Left lung (tissue), 10 donors: ENCODE results near the gene THAP9. TPM values are rescaled to one million over a fixed set of nuclear protein-coding genes. Genes with fewer than 3 reads are reported as not detected.

ENCODE experiments used
- ATAC-seq: fragments of 200-7000 bp; cut with Tn5 transposase; one replicate; pipeline ENCODE4 v1.9.1; 2020; ENCODE audit warnings: moderate library complexity
- DNase-seq, 4 donors: peaks; one replicate each; pipeline ENCODE4 v3.0.0-alpha.2; 2013 to 2020
- H3K27ac ChIP-seq, 2 donors: fragments of 200-600 bp; sonication (generic) in 1 of 2; one replicate each; pipeline versions ENCODE4 v1.5.0 to v1.8.0; 2020 to 2021
- H3K27me3 ChIP-seq, 2 donors: fragments of 200-600 bp; sonication (generic) in 1 of 2; one replicate each; pipeline versions ENCODE4 v1.5.0 to v1.8.0; 2020 to 2021
- H3K36me3 ChIP-seq, 2 donors: fragments of 200-600 bp; sonication (generic) in 1 of 2; one replicate each; pipeline versions ENCODE4 v1.5.0 to v1.8.0; 2020 to 2021
- H3K4me1 ChIP-seq, 2 donors: fragments of 200-600 bp; one replicate each; pipeline ENCODE4 v1.8.0; 2021
- H3K4me3 ChIP-seq, 2 donors: fragments of 200-600 bp; sonication (generic) in 1 of 2; one replicate each; pipeline versions ENCODE4 v1.5.0 to v1.8.0; 2020 to 2021; ENCODE audit warnings: mild to moderate bottlenecking in 1 of 2
- H3K9me3 ChIP-seq, 2 donors: fragments of 200-600 bp; sonication (generic) in 1 of 2; one replicate each; pipeline versions ENCODE4 v1.5.0 to v1.8.0; 2020 to 2021
- CTCF ChIP-seq, 2 donors: fragments of 200-600 bp; sonication (generic) in 1 of 2; IDR thresholded peaks; one replicate each; pipeline versions ENCODE4 v1.5.0 to v1.8.0; 2021; ENCODE audit warnings: antibody characterized with exemption in 2 of 2
- intact Hi-C, 2 donors: fragments of 100-400 bp; cut with DNase I; formaldehyde crosslinking; loops; one replicate each; pipeline versions ENCODE4 v1.11.2 to v1.14.2; 2022
- polyA plus RNA-seq, 6 donors: library from polyadenylated mRNA; unstranded; fragments of 120-200 nt; gene quantifications; one replicate each; pipeline ENCODE4 v1.2.1, GENCODE V29; 2013; ENCODE audit not compliant: insufficient read length in 6 of 6
- total RNA-seq, 2 donors: library from RNA; stranded (reverse); fragmentation: NEBNext Ultra II Directional; extraction: Animal tissue kit (Norgen Biotek cat#: 25700); gene quantifications; one replicate each; pipeline ENCODE4 v1.2.1, GENCODE V29; 2021
- donor health status: DM: no; HTN: yes; CAD: no.
- donor health status: DM: no; HTN: no; CAD: no.

Gene THAP9
- total and polyA plus RNA-seq, 8 donors = 2.1 to 13.2 (median 11.5) TPM

GRCh38 chr4:82896755-82897154 lies 3.8 kb upstream of the THAP9 start:
- Histone ChIP-seq H3K4me3 (no peak overlapping the region), H3K36me3 (peaks cover 0 to 42% of the 10 kb centered on the region in 2 donors), H3K9me3 (no peaks in the 10 kb centered on the region), H3K27me3 (no peaks in the 10 kb centered on the region), H3K27ac (no peak overlapping the region), H3K4me1 (peaks cover 3 to 43% of the 10 kb centered on the region in 2 donors)
- no peak for DNase-seq
- TF ChIP-seq CTCF (IDR thresholded peaks at IDR 0.05) = no peak
- no peak for ATAC-seq
- intact Hi-C loops = no loop called here

- Histone ChIP-seq H3K36me3 (peaks cover 0 to 33% of the 10 kb centered on the region in 2 donors), H3K4me1 (peaks cover 3 to 44% of the 10 kb centered on the region in 2 donors), H3K27me3 (no peaks in the 10 kb centered on the region), H3K4me3 (peak overlapping the region; percentile 58 to 65), H3K27ac (peak overlapping the region; percentile 99 to 100), H3K9me3 (no peaks in the 10 kb centered on the region)
- ATAC-seq (peak; percentile 2), DNase-seq (peak in 1 of 4 donors; percentile 55)
- intact Hi-C loops = no loop called here
- peak in 1 of 2 donors; percentile 33 for TF ChIP-seq CTCF (IDR thresholded peaks at IDR 0.05)
Measured at GRCh38 chr4:82898322-82899243, 2.0 kb upstream of the THAP9 start.

GRCh38 chr4:82899374-82900065 lies 1.0 kb upstream of the THAP9 start:
- peak overlapping the region; percentile 99 to 100 for H3K27ac ChIP-seq
- H3K27me3 ChIP-seq = no peaks in the 10 kb centered on the region
- H3K4me1 ChIP-seq = peaks cover 3 to 44% of the 10 kb centered on the region in 2 donors
- H3K36me3 ChIP-seq = peaks cover 0 to 23% of the 10 kb centered on the region in 2 donors
- intact Hi-C loops = no loop called here
- ATAC-seq (no peak), DNase-seq (no peak)
- H3K9me3 ChIP-seq = no peaks in the 10 kb centered on the region
- H3K4me3 ChIP-seq = peak overlapping the region; percentile 58 to 65
- no peak for TF ChIP-seq CTCF (IDR thresholded peaks at IDR 0.05)

GRCh38 chr4:82900066-82900410 lies 497 bp upstream of the THAP9 start:
- Histone ChIP-seq H3K4me1 (peaks cover 3 to 44% of the 10 kb centered on the region in 2 donors), H3K36me3 (peaks cover 0 to 18% of the 10 kb centered on the region in 2 donors), H3K4me3 (peak overlapping the region; percentile 58 to 65), H3K9me3 (no peaks in the 10 kb centered on the region), H3K27ac (peak overlapping the region; percentile 99 to 100), H3K27me3 (no peaks in the 10 kb centered on the region)
- intact Hi-C loops = no loop called here
- ATAC-seq (peak; percentile 5), DNase-seq (no peak)
- no peak for TF ChIP-seq CTCF (IDR thresholded peaks at IDR 0.05)

- Histone ChIP-seq H3K4me3 (peak overlapping the region; percentile 58 to 65), H3K27ac (peak overlapping the region; percentile 99 to 100), H3K9me3 (no peaks in the 10 kb centered on the region), H3K4me1 (peaks cover 3 to 44% of the 10 kb centered on the region in 2 donors), H3K27me3 (no peaks in the 10 kb centered on the region), H3K36me3 (peaks cover 0 to 12% of the 10 kb centered on the region in 2 donors)
- DNase-seq (no peak), ATAC-seq (no peak)
- TF ChIP-seq CTCF (IDR thresholded peaks at IDR 0.05) = no peak
- intact Hi-C loops = no loop called here
Measured at GRCh38 chr4:82901183-82901718, 716 bp downstream of the THAP9 start.
